ENCODE measurements around the gene YJU2.
"Not testable (repeated sequence)": the region's sequence is repeated elsewhere in the genome, so short reads cannot be mapped to it uniquely, and the experiment has no call there.

The YJU2 gene

DNA sequence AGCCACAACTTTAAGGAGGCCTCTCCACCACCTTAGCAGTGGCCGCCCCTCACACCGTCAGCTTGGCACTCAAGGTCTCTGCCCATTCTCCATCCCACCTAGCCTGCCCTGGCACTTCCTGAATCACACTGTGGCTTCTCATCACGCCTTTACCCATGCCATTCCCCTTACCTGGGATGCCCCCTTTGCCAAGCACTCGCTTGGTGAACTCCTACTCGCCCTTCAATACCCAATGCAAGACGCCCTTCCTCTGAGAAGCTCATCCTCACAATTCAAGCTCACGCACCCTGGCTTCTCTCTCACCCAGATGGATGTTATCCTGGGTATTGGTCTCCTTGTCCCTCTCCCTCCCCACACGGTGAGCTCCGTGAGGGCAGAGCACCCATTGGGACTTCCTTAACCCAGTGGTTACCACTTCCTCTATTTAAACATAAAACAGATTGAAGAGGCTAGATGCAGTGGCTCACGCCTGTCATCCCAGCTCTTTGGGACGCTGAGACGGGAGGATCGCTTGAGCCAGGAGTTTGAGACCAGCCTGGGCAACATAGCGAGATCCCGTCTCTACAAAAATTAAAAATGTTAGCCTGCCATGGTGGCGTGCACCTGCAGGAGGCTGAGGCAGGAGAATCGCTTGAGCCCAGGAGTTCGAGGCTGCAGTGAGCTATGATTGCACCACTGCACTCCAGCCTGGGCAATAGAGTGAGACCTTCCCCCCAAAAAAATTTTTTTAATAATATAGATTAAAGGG is 19.5 kb downstream of the YJU2 start:
- intact Hi-C loops (cut with DNase I) = loop anchor here (2.0 to 10.0 kb wide), 3 partner anchors 58 to 136 kb away; partner anchors contain the start of genes CHAF1A and SH3GL1
- DNase-seq = peak in 1 of 10 donors; percentile 58

DNA sequence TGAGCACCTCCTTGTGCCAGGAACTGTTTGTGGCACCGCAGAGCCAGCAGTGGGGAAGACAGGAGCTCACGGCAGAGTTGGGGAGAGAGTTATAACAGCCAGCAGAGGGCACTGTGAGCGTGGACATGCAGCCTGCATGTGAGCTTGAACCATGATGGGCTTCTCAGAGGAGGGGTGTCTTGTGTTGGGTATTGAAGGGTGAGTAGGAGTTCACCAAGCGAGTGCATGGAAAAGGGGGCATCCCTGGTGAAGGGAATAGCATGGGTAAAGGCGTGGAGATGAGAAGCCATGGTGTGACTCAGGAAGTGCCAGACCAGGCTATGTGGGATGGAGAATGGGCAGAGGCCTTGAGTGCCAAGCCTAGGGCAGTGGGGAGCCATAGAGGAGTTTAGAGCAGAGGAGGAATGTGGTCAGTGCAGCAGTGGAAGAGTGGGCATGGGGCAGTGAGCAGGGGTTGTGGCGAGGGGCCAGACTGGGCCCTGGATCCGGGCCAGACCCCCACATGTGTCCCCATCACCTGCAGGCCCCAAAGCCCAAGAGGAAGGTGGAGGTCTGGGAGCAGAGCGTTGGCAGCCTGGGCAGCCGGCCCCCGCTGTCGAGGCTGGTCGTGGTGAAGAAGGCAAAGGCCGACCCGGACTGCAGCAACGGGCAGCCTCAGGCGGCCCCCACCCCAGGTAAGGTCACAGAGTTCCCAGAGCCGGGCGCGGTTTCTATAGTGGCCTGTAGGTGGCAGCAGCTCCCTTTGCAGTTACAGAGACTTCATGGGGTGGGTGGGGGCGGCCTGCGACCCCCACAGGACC is 20.4 kb downstream of the YJU2 start:
- peak in 8 of 10 donors; percentile 33 to 89 (median 47) for DNase-seq
- intact Hi-C loops (cut with DNase I) = loop anchor here (2.0 to 10.0 kb wide), 3 partner anchors 58 to 135 kb away; partner anchors contain the start of genes CHAF1A and SH3GL1

DNA sequence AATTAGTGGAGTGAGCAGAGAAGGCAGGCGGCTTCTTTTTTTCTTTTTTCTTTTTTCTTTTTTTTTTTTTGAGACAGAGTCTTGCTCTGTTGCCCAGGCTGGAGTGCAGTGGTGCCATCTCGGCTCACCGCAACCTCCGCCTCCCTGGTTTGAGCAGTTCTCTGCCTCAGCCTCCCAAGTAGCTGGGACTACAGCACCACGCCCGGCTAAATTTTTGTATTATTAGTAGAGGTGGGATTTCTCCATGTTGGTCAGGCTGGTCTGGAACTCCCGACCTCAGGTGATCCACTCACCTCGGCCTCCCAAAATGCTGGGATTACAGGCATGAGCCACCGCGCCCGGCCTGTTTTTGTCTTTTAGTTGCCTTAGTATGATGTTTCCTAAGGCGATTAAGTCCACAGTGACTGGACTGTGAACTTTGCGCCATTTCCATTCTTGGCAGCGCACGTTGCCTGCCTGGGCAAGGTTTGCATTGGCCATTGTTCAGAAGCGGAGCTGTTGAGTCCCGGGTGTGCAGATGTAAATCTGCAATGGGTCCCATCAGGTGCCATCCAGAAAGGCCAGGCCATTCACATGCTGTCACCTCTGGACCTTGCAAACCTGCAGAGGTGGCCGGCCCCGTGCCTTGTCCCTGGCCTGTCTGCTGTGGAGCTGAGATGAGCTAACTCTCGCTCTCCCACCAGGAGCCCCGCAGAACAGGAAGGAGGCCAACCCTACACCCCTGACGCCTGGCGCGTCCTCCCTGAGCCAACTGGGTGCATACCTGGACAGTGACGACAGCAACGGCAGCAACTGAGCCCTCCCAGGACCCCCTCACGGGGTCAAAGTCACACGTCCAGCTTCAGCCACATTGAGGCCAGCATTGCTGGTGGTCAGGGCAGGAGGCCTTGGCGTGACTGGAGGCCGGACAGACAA is 21.3 kb downstream of the YJU2 start:
- DNase-seq = peak in 1 of 10 donors; percentile 66
- intact Hi-C loops (cut with DNase I) = loop anchor here (2.0 to 10.0 kb wide), 3 partner anchors 57 to 134 kb away; partner anchors contain the start of genes CHAF1A and SH3GL1

DNA sequence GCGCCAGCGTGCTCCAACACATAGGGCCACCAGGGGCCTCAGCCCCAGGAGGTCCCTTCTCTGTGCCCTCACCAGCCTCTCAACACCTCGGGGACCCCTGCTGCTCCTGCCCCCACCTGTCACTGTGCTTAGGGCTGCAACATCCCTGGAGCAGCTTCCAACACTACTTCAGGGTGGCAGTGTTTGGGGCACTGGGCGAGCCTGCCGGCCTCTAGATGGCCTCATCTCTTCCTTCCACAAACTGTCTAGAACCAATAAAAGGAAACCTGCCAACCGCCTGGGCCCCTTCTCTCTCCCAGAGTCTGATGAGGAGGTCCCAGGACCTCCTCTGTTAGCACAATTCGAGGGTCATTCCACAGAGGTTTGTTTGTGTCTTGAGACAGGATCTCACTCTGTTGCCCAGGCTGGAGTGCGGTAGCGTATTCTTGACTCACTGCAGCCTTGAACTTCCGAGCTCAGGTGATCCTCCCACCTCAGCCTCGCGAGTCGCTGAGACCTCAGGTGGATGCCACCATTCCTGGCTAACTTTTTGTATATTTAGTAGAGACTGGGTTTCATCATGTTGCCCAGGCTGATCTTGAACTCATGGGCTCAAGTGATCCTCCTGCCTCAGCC is 22.0 kb downstream of the YJU2 start:
- intact Hi-C loops (cut with DNase I) = loop anchor here (5.0 to 10.0 kb wide), 2 partner anchors 56 to 133 kb away; partner anchors contain the start of genes CHAF1A and SH3GL1
- peak in 1 of 10 donors; percentile 41 for DNase-seq

DNA sequence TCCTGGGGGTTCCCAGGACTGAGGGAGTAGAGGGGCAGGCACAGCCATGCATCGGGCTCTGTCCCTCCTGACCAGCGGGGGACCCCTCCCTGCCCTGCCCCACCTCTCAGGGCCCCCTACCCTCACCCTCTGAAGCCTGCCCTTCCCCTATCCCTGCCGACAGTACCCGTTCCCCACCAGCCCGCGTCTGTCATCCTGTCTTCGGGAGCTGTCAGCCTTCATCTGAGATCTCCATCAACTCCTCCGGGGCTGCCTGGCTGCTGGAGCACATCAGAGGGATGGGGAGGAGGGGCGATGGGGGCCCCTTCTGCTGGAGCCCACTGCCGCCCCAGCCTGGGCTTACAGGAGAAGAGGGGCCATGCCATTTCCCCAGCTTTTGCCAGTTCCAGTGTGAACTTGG is 26.0 kb downstream of the YJU2 start:
- DNase-seq = no peak
- intact Hi-C loops (cut with DNase I) = no loop called here

DNA sequence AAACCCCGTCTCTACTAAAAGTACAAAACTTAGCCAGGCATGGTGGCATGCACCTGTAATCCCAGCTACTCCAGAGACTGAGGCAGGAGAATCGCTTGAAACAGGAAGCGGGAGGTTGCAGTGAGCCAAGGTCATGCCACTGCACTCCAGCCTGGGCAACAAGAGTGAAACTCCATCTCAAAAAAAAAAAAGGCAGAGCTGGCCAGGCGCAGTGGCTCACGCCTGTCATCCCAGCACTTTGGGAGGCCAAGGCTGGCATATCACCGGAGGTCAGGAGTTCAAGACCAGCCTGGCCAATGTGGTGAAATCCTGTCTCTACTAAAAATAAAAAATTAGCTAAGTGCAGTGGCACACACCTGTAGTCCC is 27.4 kb downstream of the YJU2 start:
- DNase-seq; intact Hi-C loops (cut with DNase I): not testable (repeated sequence)

DNA sequence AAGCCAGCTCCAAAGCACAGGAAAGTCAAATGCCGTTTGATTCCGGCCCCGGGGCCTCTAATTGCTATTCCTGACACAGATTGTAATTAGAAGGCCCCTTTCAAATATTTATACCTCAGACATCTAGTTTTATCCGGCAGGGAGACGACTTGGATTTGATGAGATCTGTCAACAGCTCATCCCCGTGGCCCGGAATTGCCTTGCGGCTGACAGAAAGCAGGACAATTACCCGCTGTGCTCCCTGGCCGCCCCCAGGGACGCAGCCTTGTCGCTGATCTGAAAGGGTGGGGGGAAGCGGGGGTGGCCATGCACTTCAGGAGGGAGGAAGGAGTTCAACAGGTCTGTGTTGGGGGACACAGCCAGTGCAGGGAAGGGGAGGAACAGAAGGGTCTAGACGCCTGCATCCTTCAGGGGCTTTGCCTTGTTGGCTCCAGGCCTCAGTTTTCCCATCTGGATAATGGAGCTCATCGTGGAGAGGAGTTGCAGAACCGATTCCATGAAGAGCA is 30.4 kb downstream of the YJU2 start:
- DNase-seq = no peak
- intact Hi-C loops (cut with DNase I) = no loop called here

DNA sequence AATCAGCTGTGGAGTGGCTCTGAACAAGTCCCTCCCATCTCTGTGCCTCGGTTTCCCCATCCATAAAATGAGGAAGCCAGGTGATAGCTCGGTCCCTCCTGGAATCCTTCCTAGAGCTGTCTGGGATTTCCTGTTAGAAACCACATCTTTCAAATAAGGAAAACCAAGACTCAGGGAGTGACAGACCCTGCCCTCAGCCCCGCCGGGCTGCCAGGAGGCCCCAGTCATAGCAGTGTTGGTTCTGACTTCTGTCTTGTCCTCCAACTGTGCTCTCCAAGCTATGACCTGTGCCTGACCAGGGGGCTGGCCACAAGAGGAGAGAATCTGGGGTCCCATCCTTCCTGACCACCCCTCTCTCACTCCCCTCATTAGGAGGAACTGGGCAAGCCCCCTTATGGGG is 31.1 kb downstream of the YJU2 start:
- intact Hi-C loops (cut with DNase I) = no loop called here
- DNase-seq = no peak

DNA sequence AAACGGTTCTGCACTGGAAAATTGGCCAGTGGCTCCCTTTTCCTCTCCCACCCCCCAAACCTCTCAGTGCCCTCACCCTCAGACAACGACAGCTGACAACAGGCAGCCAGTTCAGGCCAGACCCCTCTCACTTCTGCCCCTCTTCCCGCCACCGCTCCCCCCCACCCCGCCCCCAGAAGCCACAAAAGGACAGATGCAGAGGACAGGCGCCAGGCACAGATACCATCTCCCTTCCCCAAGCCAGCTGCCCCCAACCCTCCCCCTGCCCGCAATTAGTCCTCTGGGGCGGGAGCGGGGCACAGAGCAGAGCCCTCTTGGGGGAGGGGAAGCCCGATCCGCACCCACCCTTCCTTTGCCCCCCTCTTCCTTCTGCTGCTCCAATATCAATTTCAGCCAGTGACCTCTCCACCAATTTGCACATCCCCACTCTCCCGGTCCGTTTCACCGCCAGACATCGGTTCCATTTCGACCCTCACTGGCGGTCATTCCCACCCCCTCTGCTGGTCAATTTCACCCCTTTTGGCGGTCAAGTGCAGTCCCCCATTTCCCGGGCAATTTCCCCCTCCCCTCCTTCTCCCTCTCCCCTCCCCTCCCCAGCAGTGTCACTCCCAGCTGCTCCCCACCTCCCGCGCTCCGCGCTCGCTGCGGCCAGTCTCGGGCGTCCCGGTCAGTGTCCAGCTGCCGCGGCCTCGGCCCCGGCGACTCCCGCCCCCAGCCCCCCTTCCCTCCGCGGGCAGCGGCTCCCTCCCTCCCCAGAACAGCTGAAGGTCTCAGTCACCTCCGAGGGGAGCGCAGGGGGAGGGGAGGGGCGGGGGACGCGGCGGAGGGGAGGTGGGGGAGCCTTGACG is 31.8 kb downstream of the YJU2 start, which contains the start of gene SHD:
Gene SHD, plus strand, starts transcription at position 848 of the 848 bp plus-strand sequence. CDS start 798 bp downstream, outside the sequence.
- DNase-seq = peak in 1 of 10 donors; percentile 88
- intact Hi-C loops (cut with DNase I) = no loop called here

DNA sequence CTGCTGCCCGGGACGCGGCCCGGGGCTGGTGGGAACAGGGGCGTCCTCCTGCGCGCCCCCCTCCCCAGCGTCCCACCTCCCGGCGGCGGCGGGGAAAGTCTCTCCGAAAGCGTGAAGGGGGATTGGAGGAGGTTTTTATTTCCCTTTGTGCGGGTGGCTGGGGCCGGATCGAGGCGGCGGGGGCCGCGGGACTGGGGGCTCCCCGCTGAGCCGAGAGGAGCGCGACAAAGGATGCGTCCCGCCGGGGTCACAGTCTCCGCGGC is 32.3 kb downstream of the YJU2 start:
- intact Hi-C loops (cut with DNase I) = no loop called here
- no peak for DNase-seq

DNA sequence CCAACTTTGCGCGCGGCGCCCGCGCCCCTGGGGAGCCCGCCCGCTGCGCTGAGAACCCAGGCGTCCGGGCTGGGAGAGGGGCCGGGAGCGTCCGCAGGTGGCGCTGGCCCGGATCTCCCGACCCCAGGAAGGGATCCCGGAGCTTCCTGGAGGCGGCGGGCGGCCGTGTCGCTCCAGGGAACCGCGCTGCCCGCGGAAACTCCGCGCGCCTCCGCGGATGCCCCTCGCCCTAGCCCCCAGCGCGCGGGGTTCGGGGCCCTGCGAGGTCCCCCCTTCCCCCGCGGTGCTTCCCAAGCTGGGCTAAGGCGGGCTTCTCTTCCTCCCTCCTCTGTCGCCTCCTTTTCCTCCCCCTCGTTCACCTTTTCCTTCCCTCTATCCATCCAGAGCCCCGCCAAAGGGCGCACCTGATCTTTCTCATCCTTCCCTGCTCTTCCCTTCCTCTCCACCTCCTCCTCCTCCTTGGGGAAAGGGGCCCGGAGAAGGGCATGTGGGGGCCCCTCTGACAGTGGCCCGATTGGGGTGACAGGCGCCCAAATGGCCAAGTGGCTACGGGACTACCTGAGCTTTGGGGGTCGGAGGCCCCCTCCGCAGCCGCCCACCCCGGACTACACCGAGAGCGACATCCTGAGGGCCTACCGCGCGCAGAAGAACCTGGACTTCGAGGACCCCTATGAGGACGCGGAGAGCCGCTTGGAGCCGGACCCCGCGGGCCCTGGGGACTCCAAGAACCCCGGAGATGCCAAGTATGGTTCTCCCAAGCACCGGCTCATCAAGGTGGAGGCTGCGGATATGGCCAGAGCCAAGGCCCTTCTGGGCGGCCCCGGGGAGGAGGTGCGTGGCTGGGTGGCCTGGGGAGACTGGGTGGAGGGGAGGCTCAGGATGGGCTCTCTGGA is 32.9 kb downstream of the YJU2 start:
- DNase-seq = peak in 1 of 10 donors; percentile 82
- intact Hi-C loops (cut with DNase I) = no loop called here

DNA sequence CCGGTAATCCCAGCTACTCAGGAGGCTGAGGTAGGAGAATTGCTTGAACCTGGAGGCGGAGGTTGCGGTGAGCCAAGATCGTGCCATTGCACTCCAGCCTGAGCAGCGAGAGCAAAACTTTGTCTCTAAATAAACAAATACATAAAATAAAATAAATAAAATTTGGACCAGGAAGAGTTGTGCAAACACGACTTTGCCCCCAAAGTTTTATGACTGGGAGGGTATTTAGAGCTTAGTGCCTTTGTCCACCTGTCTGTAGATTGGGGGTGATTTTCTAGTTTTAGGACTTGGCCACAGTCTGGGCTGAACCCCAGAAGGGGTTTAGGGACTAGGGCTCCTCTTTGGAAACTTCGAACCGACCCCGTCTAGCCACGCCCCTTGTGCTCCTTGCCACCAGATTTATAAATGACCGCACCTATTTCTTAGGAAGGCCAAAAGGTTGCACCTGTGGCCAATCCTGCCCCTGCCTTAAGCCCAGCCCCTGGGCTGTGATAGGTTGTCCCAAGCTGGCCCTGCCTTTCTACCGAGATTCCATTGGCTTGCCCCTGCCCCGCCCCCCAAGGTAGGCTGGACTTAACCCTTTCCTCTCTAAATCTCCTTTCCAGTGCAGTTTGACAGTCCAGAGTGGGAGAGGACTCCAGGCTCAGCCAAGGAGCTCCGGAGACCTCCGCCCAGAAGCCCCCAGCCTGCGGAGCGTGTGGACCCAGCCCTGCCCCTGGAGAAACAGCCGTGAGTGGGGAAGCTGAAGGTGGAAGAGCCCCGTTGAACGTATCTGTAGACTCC is 37.5 kb downstream of the YJU2 start:
- intact Hi-C loops (cut with DNase I) = no loop called here
- peak in 1 of 10 donors; percentile 86 for DNase-seq

DNA sequence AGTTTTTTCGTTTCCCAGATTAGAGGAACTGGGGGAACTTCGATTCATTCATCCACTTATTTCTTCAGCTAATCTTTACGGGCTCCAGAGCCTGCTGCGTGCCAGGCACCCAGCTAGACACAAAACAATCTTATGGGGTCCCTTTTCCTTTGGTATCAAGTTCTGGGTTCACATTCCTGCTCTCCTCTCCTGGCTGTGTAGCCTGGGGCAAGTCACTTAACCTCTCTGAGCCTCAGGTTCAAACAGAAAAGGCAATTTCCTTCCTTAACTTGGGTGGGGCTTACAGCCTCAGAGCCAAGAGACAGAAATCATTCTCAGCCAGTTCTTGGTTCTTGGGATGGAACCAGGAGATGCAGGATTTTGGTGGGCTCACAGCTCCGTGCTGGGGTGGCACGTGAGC is 38.1 kb downstream of the YJU2 start:
- intact Hi-C loops (cut with DNase I) = no loop called here
- DNase-seq = no peak

DNA sequence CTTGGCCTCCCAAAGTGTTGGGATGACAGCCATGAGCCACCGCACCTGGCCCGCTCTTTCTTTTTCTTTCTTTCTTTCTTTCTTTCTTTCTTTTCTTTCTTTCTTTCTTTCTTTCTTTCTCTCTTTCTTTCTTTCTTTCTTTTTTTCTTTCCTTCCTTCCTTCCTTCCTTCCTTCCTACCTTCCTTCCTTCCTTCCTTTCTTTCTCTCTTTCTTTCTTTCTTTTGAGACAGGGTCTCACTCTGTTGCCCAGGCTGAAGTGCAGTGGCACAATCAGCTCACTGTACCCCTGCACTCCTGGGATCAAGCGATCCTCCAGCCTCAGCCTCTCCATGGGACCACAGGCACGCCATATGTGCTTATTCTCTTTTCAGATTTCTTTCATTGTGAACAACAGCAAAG is 39.3 kb downstream of the YJU2 start:
- intact Hi-C loops (cut with DNase I); DNase-seq: not testable (repeated sequence)

DNA sequence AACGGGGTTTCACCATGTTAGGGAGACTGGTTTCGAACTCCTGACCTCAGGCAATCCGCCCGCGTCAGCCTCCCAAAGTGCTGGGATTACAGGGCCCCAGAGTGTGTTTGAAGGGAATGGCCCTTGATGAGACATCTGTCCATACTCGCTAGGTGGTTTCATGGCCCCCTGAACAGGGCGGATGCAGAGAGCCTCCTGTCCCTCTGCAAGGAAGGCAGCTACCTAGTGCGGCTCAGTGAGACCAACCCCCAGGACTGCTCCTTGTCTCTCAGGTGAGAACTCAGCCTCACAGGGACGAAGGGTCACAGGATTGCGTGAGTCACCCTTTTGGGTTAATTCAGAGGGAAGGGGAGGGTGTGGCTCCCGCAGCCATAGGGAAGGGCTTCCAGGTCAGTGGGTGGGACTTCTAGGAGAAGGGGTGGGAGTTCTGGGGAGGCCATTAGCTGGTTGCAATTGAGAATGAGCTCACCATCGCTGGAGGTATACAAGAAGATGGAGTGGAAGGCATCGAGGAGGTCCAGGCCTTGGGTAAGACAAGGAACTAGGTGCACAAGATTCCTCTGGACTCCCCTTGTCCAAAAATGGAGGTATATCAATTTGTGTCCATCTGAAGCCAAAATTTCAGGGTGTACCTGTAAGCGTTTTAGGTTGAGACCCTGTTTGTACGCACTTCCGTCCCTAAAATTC is 41.4 kb downstream of the YJU2 start:
- DNase-seq = no peak
- intact Hi-C loops (cut with DNase I) = no loop called here

DNA sequence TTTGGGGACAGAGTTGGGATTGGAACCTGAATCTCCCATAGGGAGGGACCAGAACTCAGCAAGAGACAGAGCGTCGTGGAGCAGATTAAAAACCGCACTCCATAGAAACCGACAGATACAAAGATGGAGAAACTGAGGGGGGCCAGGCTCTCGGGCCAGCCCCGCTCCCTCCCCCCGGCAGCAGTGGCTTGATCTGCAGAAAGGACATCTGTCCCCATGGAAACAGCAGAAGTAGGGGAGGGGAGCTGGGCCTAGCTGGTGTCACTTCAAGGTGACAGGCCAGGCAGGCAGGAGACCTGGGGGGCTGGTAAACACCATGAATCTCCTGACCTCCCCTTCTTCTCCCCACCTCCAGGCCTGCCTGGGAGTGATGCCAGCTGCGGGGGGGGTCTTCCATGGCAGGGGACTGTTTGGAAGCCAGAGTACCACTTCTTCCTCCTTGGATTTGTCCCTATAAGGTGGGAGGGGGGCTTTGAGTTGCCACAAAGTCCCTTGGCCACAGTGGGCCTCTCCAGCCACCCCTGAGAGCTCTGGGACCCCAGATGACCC is 44.4 kb downstream of the YJU2 start:
- DNase-seq = no peak

More for the DNA sequence above, 44.4 kb downstream of the YJU2 start:
- intact Hi-C loops (cut with DNase I) = no loop called here
